Stimulated activated CD4-positive, alpha-beta T cell treated with anti-CD3 and anti-CD28 coated beads, TNF-alpha, amount 100 ng/mL, for 4 hours (primary cell): Measurements from ENCODE around the gene GRIA3.

Source experiments
- DNase-seq, 3 experiments: peaks; one replicate each; pipeline ENCODE4 v3.0.0-alpha.2; 2020; ENCODE audit warnings: low read depth in 3 of 3

The GRIA3 gene

GRCh38 chrX:123184219-123184865, at the start of gene GRIA3:
Gene GRIA3, plus strand, starts transcription at chrX:123184278. Its CDS starts 258 bp downstream, at chrX:123184536.
- no peak for DNase-seq

GRCh38 chrX:123138473-123138872, 45.6 kb upstream of the GRIA3 start:
- DNase-seq: no peak

GRCh38 chrX:123140454-123140853, 43.6 kb upstream of the GRIA3 start:
- DNase-seq: no peak

GRCh38 chrX:123140904-123141303, 43.2 kb upstream of the GRIA3 start:
- no peak for DNase-seq

GRCh38 chrX:123153846-123154335, 30.2 kb upstream of the GRIA3 start:
- DNase-seq: no peak

- DNase-seq: no peak
These were observed 28.8 kb upstream of the GRIA3 start for GRCh38 chrX:123155327-123155726.

- DNase-seq: no peak
These were observed 26.5 kb upstream of the GRIA3 start for GRCh38 chrX:123157586-123157985.

GRCh38 chrX:123159403-123159802, 24.7 kb upstream of the GRIA3 start:
- DNase-seq: no peak

GRCh38 chrX:123167621-123168020, 16.5 kb upstream of the GRIA3 start:
- no peak for DNase-seq

- DNase-seq: no peak
These were observed 14.7 kb upstream of the GRIA3 start for GRCh38 chrX:123169247-123169901.

- DNase-seq: no peak
These were observed 13.5 kb upstream of the GRIA3 start for GRCh38 chrX:123170546-123170945.

- no peak for DNase-seq
These were observed 12.3 kb upstream of the GRIA3 start for GRCh38 chrX:123171781-123172180.

GRCh38 chrX:123172869-123173268, 11.2 kb upstream of the GRIA3 start:
- no peak for DNase-seq

- no peak for DNase-seq
These were observed 10.2 kb upstream of the GRIA3 start for GRCh38 chrX:123173833-123174232.

GRCh38 chrX:123175366-123176122, 8.5 kb upstream of the GRIA3 start:
- no peak for DNase-seq

GRCh38 chrX:123181233-123181914, 2.7 kb upstream of the GRIA3 start:
- DNase-seq: no peak

- DNase-seq: no peak
These were observed 793 bp downstream of the GRIA3 start for GRCh38 chrX:123184866-123185276.

- no peak for DNase-seq
These were observed 1.6 kb downstream of the GRIA3 start for GRCh38 chrX:123185721-123186120.

- DNase-seq: no peak
These were observed 2.7 kb downstream of the GRIA3 start for GRCh38 chrX:123186801-123187200.

- no peak for DNase-seq
These were observed 4.0 kb downstream of the GRIA3 start for GRCh38 chrX:123188081-123188480.

GRCh38 chrX:123189338-123189737, 5.3 kb downstream of the GRIA3 start:
- no peak for DNase-seq

GRCh38 chrX:123190096-123190495, 6.0 kb downstream of the GRIA3 start:
- DNase-seq: no peak
